SK-N-SH (cell line): ENCODE measurements around the gene CCSER1.

Experiments used
- EP300 ChIP-seq, 2 experiments: IDR thresholded peaks; 2 replicates each; pipeline versions ENCODE4 v1.4.0 to v1.6.1; 2012; ENCODE audit warnings: borderline replicate concordance in 1 of 2, low read depth in 1 of 2, low read length in 1 of 2
- EZH2phosphoT487 ChIP-seq: fragments of 200-600 bp; sonication (generic); IDR thresholded peaks from 2 replicates; pipeline ENCODE4 v1.6.1; 2017; ENCODE audit warnings: low read depth, mixed run types, mild to moderate bottlenecking, antibody characterized with exemption, moderate library complexity, borderline replicate concordance
- GABPA ChIP-seq: IDR thresholded peaks from 2 replicates; pipeline ENCODE4 v1.4.0; 2012; ENCODE audit warnings: low read depth, mild to moderate bottlenecking
- JUND ChIP-seq: IDR thresholded peaks from 2 replicates; pipeline ENCODE4 v1.4.0; 2012
- NFIC ChIP-seq: IDR thresholded peaks from 2 replicates; pipeline ENCODE4 v1.4.0; 2012; ENCODE audit warnings: borderline replicate concordance
- POLR2AphosphoS5 ChIP-seq: IDR thresholded peaks from 2 replicates; pipeline ENCODE4 v1.6.1; 2012; ENCODE audit warnings: low read depth, low read length
- RAD21 ChIP-seq: IDR thresholded peaks from 2 replicates; pipeline ENCODE4 v1.6.1; 2012; ENCODE audit warnings: mild to moderate bottlenecking, low read length
- RXRA ChIP-seq: IDR thresholded peaks from 2 replicates; pipeline ENCODE4 v1.4.0; 2012; ENCODE audit warnings: low read depth, mild to moderate bottlenecking, borderline replicate concordance
- SIN3A ChIP-seq: IDR thresholded peaks from 2 replicates; pipeline ENCODE4 v1.6.1; 2012; ENCODE audit warnings: low read depth, mild to moderate bottlenecking, low read length, moderate library complexity, borderline replicate concordance
- TAF1 ChIP-seq: IDR thresholded peaks from 2 replicates; pipeline ENCODE4 v1.6.1; 2012; ENCODE audit warnings: low read depth, mild to moderate bottlenecking, low read length, moderate library complexity, borderline replicate concordance
- USF2 ChIP-seq: fragments of 150-350 bp; IDR thresholded peaks from 2 replicates; pipeline ENCODE4 v1.6.1; 2017; ENCODE audit warnings: antibody characterized with exemption, low read length, low read depth, borderline replicate concordance
- TF ChIP-seq, protein P1 (sequence below): fragments of 200-600 bp; sonication (generic); IDR thresholded peaks from 2 replicates; pipeline ENCODE4 v1.6.1; 2017; ENCODE audit warnings: antibody characterized with exemption, mild to moderate bottlenecking, moderate library complexity

- TF ChIP-seq, protein P1, sequence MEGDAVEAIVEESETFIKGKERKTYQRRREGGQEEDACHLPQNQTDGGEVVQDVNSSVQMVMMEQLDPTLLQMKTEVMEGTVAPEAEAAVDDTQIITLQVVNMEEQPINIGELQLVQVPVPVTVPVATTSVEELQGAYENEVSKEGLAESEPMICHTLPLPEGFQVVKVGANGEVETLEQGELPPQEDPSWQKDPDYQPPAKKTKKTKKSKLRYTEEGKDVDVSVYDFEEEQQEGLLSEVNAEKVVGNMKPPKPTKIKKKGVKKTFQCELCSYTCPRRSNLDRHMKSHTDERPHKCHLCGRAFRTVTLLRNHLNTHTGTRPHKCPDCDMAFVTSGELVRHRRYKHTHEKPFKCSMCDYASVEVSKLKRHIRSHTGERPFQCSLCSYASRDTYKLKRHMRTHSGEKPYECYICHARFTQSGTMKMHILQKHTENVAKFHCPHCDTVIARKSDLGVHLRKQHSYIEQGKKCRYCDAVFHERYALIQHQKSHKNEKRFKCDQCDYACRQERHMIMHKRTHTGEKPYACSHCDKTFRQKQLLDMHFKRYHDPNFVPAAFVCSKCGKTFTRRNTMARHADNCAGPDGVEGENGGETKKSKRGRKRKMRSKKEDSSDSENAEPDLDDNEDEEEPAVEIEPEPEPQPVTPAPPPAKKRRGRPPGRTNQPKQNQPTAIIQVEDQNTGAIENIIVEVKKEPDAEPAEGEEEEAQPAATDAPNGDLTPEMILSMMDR: no peak
- no peak for TF ChIP-seq USF2
- no peak for TF ChIP-seq NFIC
- no peak for TF ChIP-seq SIN3A
- TF ChIP-seq EZH2phosphoT487: no peak
- TF ChIP-seq RAD21: no peak
- TF ChIP-seq GABPA: no peak
- TF ChIP-seq TAF1: no peak
- no peak for TF ChIP-seq EP300 (IDR thresholded peaks at IDR 0.05; ENCODE audit: borderline replicate concordance in 1 of 2, low read depth in 1 of 2, low read length in 1 of 2)
- TF ChIP-seq JUND: no peak
- TF ChIP-seq RXRA: no peak
- TF ChIP-seq POLR2AphosphoS5: no peak
These were observed 1153.5 kb downstream of the CCSER1 start for GRCh38 chr4:91280551-91281290.
